GM23338 (cell line): ENCODE results near the gene VEPH1. TPM values are rescaled to one million over a fixed set of nuclear protein-coding genes. Genes with fewer than 3 reads are reported as not detected.

Experiments
- ATAC-seq: fragments of 200-7000 bp; cut with Tn5 transposase; 3 replicates; pipeline ENCODE4 v1.9.1; 2020
- DNase-seq: peaks from one replicate; pipeline ENCODE4 v3.0.0-alpha.2; 2015; ENCODE audit warnings: low spot score
- H2AFZ ChIP-seq: fragments of 200-600 bp; sonication (generic); 2 replicates; pipeline ENCODE4 v1.8.0; 2016; ENCODE audit warnings: antibody characterized with exemption, mild to moderate bottlenecking, moderate library complexity
- H3F3A ChIP-seq: fragments of 200-600 bp; sonication (generic); replicated peaks from 2 replicates; pipeline ENCODE4 v1.8.0; 2017; ENCODE audit warnings: antibody characterized with exemption, mixed run types, low read depth
- H3K27ac ChIP-seq: fragments of 200-600 bp; sonication (generic); 2 replicates; pipeline ENCODE4 v1.6.1; 2016; ENCODE audit warnings: low read depth
- H3K27me3 ChIP-seq: fragments of 200-600 bp; sonication (generic); 2 replicates; pipeline ENCODE4 v1.8.0; 2016; ENCODE audit warnings: mild to moderate bottlenecking, mixed run types, moderate library complexity; ENCODE audit not compliant: insufficient read depth
- H3K36me3 ChIP-seq: fragments of 200-600 bp; sonication (generic); 2 replicates; pipeline ENCODE4 v1.8.0; 2016; ENCODE audit warnings: mild to moderate bottlenecking; ENCODE audit not compliant: insufficient read depth
- H3K4me1 ChIP-seq: fragments of 200-600 bp; sonication (generic); 2 replicates; pipeline ENCODE4 v1.8.0; 2016; ENCODE audit warnings: mild to moderate bottlenecking, moderate library complexity; ENCODE audit not compliant: insufficient read depth
- H3K4me2 ChIP-seq: fragments of 200-600 bp; sonication (generic); 2 replicates; pipeline ENCODE4 v1.7.1; 2017; ENCODE audit warnings: mixed run types
- H3K4me3 ChIP-seq: fragments of 200-600 bp; sonication (generic); 2 replicates; pipeline ENCODE4 v1.6.1; 2016; ENCODE audit warnings: mixed run types
- H3K79me2 ChIP-seq: fragments of 200-600 bp; sonication (generic); replicated peaks from 2 replicates; pipeline ENCODE4 v1.8.0; 2017; ENCODE audit warnings: mild to moderate bottlenecking; ENCODE audit not compliant: insufficient read depth
- H3K9me2 ChIP-seq: fragments of 200-600 bp; sonication (generic); 2 replicates; pipeline ENCODE4 v1.8.0; 2017; ENCODE audit not compliant: insufficient read depth
- H4K20me1 ChIP-seq: fragments of 200-600 bp; sonication (generic); replicated peaks from 2 replicates; pipeline ENCODE4 v1.8.0; 2017; ENCODE audit warnings: mild to moderate bottlenecking; ENCODE audit not compliant: insufficient read depth
- H3K27ac Mint-ChIP-seq: 2 replicates; pipeline ENCODE4 v1.8.0; 2020; ENCODE audit warnings: inconsistent platforms, mild to moderate bottlenecking, moderate library complexity, mixed read lengths
- H3K27me3 Mint-ChIP-seq: 3 replicates; pipeline ENCODE4 v1.8.0; 2022; ENCODE audit warnings: low read depth, mild to moderate bottlenecking, moderate library complexity, mixed read lengths, inconsistent platforms; ENCODE audit not compliant: insufficient read depth, poor library complexity
- H3K36me3 Mint-ChIP-seq: 3 replicates; pipeline ENCODE4 v1.8.0; 2021; ENCODE audit warnings: low read depth, mild to moderate bottlenecking, inconsistent platforms, moderate library complexity, mixed read lengths
- H3K4me1 Mint-ChIP-seq: 3 replicates; pipeline ENCODE4 v1.8.0; 2020; ENCODE audit warnings: mild to moderate bottlenecking, inconsistent platforms, mixed read lengths
- H3K4me3 Mint-ChIP-seq: 3 replicates; pipeline ENCODE4 v1.8.0; 2021; ENCODE audit warnings: moderate library complexity, mild to moderate bottlenecking, inconsistent platforms, mixed read lengths
- H3K9me3 Mint-ChIP-seq: 3 replicates; pipeline ENCODE4 v1.8.0; 2020; ENCODE audit warnings: moderate library complexity, mild to moderate bottlenecking, inconsistent platforms, mixed read lengths
- EZH2phosphoT487 ChIP-seq: fragments of 200-600 bp; sonication (generic); IDR thresholded peaks from one replicate; pipeline ENCODE4 v1.8.1; 2018; ENCODE audit warnings: antibody characterized with exemption; ENCODE audit not compliant: unreplicated experiment
- JUNB ChIP-seq: IDR thresholded peaks from one replicate; pipeline ENCODE4 v1.6.1; 2016; ENCODE audit warnings: antibody characterized with exemption; ENCODE audit not compliant: unreplicated experiment
- POLR2AphosphoS5 ChIP-seq: IDR thresholded peaks from 2 replicates; pipeline ENCODE4 v1.6.1; 2016; ENCODE audit warnings: antibody characterized with exemption, low read depth
- ZNF331 ChIP-seq: fragments of 250-450 bp; sonication (Bioruptor Pico); IDR thresholded peaks from 2 replicates; pipeline ENCODE4 v1.5.0; 2020; ENCODE audit warnings: low read depth, mild to moderate bottlenecking, moderate library complexity
- polyA plus RNA-seq: library from polyadenylated mRNA; unstranded; fragments of >200 nt; fragmentation: Nextera tagmentation; extraction: Ambion mirVana; gene quantifications from 2 replicates; pipeline ENCODE4 v1.2.1, GENCODE V29; 2016
- total RNA-seq: library from RNA; depleted of rRNA; stranded (reverse); fragments of >200 nt; shearing (Covaris generic); gene quantifications from 2 replicates; pipeline ENCODE4 v1.2.3, GENCODE V29; 2014
- TF ChIP-seq, protein P1 (sequence below): IDR thresholded peaks from one replicate; pipeline ENCODE4 v1.6.1; 2018; ENCODE audit warnings: antibody characterized with exemption; ENCODE audit not compliant: unreplicated experiment
- TF ChIP-seq, protein P2 (sequence below): fragments of 250-450 bp; sonication (Bioruptor Pico); IDR thresholded peaks from 2 replicates; pipeline ENCODE4 v1.5.0; 2020; ENCODE audit warnings: mild to moderate bottlenecking, moderate library complexity
- TF ChIP-seq, protein P3 (sequence below), 2 experiments: fragments of 200-600 bp in 1 of 2; sonication (generic) in 1 of 2; conservative IDR thresholded peaks; 2 replicates each; pipeline versions ENCODE4 v1.5.1 to v1.6.1; 2016 to 2017; ENCODE audit warnings: antibody characterized with exemption in 2 of 2, low read depth in 2 of 2, mild to moderate bottlenecking in 2 of 2, moderate library complexity in 1 of 2

VEPH1 gene
- total and polyA plus RNA-seq, 2 experiments from 2014 or later, result 15.4 to 33.8 TPM

DNA sequence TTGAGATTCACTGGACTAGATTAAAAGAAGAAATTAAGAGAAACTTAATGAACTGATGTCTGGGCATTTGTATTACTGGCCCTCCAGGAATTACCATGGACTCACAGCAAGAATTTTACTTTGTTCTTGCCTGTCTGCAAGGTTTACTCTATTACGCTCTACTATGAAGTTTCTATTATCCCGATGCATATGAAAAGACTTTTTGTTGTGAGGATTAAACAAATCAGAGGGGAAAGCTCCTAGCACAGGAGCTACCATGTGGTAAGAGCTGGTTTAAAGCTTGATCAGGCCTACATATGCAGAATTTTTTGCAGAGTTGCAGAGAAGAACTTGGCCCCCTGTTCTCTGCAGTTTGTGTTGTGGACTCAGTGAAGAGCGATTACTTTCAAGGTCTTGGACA is 128.3 kb downstream of the VEPH1 start (continued):
- TF ChIP-seq, protein P1, sequence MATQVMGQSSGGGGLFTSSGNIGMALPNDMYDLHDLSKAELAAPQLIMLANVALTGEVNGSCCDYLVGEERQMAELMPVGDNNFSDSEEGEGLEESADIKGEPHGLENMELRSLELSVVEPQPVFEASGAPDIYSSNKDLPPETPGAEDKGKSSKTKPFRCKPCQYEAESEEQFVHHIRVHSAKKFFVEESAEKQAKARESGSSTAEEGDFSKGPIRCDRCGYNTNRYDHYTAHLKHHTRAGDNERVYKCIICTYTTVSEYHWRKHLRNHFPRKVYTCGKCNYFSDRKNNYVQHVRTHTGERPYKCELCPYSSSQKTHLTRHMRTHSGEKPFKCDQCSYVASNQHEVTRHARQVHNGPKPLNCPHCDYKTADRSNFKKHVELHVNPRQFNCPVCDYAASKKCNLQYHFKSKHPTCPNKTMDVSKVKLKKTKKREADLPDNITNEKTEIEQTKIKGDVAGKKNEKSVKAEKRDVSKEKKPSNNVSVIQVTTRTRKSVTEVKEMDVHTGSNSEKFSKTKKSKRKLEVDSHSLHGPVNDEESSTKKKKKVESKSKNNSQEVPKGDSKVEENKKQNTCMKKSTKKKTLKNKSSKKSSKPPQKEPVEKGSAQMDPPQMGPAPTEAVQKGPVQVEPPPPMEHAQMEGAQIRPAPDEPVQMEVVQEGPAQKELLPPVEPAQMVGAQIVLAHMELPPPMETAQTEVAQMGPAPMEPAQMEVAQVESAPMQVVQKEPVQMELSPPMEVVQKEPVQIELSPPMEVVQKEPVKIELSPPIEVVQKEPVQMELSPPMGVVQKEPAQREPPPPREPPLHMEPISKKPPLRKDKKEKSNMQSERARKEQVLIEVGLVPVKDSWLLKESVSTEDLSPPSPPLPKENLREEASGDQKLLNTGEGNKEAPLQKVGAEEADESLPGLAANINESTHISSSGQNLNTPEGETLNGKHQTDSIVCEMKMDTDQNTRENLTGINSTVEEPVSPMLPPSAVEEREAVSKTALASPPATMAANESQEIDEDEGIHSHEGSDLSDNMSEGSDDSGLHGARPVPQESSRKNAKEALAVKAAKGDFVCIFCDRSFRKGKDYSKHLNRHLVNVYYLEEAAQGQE, result no peak

DNA sequence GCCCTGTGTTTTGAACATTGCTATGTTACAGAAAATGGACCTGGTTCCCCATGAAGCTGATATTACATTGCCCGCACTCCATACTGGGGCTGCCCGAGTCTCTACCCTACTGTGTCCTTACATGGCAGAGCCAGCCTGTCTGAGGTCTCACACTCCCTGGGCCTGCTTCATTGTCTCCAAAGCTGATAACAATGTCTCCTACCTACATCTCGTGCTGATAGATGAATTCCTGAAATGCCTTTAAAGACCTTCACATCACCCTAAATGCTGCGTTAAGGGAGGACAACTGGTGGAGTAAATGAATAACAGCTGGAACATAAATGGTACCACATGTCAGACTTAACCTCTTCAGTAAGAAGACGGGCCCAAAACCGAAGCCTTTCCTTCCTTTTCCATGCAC is 129.4 kb downstream of the VEPH1 start:
- Mint-ChIP-seq H3K27me3 (no peaks in the 10 kb centered on the region), H3K4me3 (no peak overlapping the region), H3K27ac (peak overlapping the region; percentile 34; the same call in 1 of the 2 replicates), H3K36me3 (no peaks in the 10 kb centered on the region), H3K4me1 (peaks cover 3% of the 10 kb centered on the region; the same call in 2 of the 3 replicates), H3K9me3 (no peaks in the 10 kb centered on the region)
- H3K4me1 ChIP-seq, result no peaks in the 10 kb centered on the region
- H3K36me3 ChIP-seq, result no peaks in the 10 kb centered on the region
- TF ChIP-seq, protein P2, sequence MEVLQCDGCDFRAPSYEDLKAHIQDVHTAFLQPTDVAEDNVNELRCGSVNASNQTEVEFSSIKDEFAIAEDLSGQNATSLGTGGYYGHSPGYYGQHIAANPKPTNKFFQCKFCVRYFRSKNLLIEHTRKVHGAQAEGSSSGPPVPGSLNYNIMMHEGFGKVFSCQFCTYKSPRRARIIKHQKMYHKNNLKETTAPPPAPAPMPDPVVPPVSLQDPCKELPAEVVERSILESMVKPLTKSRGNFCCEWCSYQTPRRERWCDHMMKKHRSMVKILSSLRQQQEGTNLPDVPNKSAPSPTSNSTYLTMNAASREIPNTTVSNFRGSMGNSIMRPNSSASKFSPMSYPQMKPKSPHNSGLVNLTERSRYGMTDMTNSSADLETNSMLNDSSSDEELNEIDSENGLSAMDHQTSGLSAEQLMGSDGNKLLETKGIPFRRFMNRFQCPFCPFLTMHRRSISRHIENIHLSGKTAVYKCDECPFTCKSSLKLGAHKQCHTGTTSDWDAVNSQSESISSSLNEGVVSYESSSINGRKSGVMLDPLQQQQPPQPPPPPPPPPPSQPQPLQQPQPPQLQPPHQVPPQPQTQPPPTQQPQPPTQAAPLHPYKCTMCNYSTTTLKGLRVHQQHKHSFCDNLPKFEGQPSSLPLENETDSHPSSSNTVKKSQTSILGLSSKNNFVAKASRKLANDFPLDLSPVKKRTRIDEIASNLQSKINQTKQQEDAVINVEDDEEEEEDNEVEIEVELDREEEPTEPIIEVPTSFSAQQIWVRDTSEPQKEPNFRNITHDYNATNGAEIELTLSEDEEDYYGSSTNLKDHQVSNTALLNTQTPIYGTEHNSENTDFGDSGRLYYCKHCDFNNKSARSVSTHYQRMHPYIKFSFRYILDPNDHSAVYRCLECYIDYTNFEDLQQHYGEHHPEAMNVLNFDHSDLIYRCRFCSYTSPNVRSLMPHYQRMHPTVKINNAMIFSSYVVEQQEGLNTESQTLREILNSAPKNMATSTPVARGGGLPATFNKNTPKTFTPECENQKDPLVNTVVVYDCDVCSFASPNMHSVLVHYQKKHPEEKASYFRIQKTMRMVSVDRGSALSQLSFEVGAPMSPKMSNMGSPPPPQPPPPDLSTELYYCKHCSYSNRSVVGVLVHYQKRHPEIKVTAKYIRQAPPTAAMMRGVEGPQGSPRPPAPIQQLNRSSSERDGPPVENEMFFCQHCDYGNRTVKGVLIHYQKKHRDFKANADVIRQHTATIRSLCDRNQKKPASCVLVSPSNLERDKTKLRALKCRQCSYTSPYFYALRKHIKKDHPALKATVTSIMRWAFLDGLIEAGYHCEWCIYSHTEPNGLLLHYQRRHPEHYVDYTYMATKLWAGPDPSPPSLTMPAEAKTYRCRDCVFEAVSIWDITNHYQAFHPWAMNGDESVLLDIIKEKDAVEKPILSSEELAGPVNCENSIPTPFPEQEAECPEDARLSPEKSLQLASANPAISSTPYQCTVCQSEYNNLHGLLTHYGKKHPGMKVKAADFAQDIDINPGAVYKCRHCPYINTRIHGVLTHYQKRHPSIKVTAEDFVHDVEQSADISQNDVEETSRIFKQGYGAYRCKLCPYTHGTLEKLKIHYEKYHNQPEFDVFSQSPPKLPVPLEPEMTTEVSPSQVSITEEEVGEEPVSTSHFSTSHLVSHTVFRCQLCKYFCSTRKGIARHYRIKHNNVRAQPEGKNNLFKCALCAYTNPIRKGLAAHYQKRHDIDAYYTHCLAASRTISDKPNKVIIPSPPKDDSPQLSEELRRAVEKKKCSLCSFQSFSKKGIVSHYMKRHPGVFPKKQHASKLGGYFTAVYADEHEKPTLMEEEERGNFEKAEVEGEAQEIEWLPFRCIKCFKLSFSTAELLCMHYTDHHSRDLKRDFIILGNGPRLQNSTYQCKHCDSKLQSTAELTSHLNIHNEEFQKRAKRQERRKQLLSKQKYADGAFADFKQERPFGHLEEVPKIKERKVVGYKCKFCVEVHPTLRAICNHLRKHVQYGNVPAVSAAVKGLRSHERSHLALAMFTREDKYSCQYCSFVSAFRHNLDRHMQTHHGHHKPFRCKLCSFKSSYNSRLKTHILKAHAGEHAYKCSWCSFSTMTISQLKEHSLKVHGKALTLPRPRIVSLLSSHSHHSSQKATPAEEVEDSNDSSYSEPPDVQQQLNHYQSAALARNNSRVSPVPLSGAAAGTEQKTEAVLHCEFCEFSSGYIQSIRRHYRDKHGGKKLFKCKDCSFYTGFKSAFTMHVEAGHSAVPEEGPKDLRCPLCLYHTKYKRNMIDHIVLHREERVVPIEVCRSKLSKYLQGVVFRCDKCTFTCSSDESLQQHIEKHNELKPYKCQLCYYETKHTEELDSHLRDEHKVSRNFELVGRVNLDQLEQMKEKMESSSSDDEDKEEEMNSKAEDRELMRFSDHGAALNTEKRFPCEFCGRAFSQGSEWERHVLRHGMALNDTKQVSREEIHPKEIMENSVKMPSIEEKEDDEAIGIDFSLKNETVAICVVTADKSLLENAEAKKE (CRISPR knock-in tag), result no peak
- no peak for TF ChIP-seq ZNF331
- no peak for TF ChIP-seq POLR2AphosphoS5
- TF ChIP-seq EZH2phosphoT487, result no peak
- no peak for TF ChIP-seq JUNB
- TF ChIP-seq, protein P3, sequence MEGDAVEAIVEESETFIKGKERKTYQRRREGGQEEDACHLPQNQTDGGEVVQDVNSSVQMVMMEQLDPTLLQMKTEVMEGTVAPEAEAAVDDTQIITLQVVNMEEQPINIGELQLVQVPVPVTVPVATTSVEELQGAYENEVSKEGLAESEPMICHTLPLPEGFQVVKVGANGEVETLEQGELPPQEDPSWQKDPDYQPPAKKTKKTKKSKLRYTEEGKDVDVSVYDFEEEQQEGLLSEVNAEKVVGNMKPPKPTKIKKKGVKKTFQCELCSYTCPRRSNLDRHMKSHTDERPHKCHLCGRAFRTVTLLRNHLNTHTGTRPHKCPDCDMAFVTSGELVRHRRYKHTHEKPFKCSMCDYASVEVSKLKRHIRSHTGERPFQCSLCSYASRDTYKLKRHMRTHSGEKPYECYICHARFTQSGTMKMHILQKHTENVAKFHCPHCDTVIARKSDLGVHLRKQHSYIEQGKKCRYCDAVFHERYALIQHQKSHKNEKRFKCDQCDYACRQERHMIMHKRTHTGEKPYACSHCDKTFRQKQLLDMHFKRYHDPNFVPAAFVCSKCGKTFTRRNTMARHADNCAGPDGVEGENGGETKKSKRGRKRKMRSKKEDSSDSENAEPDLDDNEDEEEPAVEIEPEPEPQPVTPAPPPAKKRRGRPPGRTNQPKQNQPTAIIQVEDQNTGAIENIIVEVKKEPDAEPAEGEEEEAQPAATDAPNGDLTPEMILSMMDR (conservative IDR thresholded peaks at IDR 0.05; ENCODE audit: low read depth in 2 of 2), result no peak
- H3K9me2 ChIP-seq, result no peaks in the 10 kb centered on the region; the same call in 1 of the 2 replicates
- DNase-seq (no peak), ATAC-seq (peak; percentile 59; the same call in 2 of the 3 replicates)
- no peaks in the 10 kb centered on the region for H3K27me3 ChIP-seq
- H3K4me2 ChIP-seq, result no peak overlapping the region
- H2AFZ ChIP-seq, result no peak overlapping the region
- H3F3A ChIP-seq, result no peaks in the 10 kb centered on the region
- H3K79me2 ChIP-seq, result no peaks in the 10 kb centered on the region
- H4K20me1 ChIP-seq, result no peaks in the 10 kb centered on the region
- no peak overlapping the region for H3K4me3 ChIP-seq
- H3K27ac ChIP-seq, result no peak overlapping the region
